DLD1 (cell line): Measurements from ENCODE around the gene STX10.
"Not testable (repeated sequence)": the region's sequence is repeated elsewhere in the genome, so short reads cannot be mapped to it uniquely, and the experiment has no call there.

Experiments used
- in situ Hi-C: cut with HindIII; loops from 2 replicates; pipeline ENCODE4 v1.10.0; 2017; ENCODE audit warnings: low sequenced_read_pairs

Gene STX10

GRCh38 chr19:13150187-13150930 lies at the start of gene STX10, which contains the start of gene IER2:
STX10 (minus strand) TSS chr19:13150375; CDS start chr19:13150173, 202 bp downstream.
IER2 (plus strand) TSS chr19:13150411; CDS start chr19:13153187, 2,776 bp downstream.
- in situ Hi-C loops, result no loop called here

- in situ Hi-C loops, result no loop called here
These were observed 48.5 kb upstream of the STX10 start for GRCh38 chr19:13198634-13199033.

- in situ Hi-C loops, result no loop called here
These were observed 45.5 kb upstream of the STX10 start for GRCh38 chr19:13195678-13196077.

- in situ Hi-C loops, result no loop called here
These were observed 40.8 kb upstream of the STX10 start for GRCh38 chr19:13190781-13191540.

- in situ Hi-C loops, result no loop called here
These were observed 39.4 kb upstream of the STX10 start for GRCh38 chr19:13189600-13189999.

GRCh38 chr19:13187419-13187818 lies 37.2 kb upstream of the STX10 start:
- in situ Hi-C loops, result no loop called here

- in situ Hi-C loops, result not testable (repeated sequence)
These were observed 36.5 kb upstream of the STX10 start for GRCh38 chr19:13186688-13187087.

GRCh38 chr19:13185763-13186657 lies 35.8 kb upstream of the STX10 start:
- in situ Hi-C loops, result not testable (repeated sequence)

GRCh38 chr19:13184926-13185325 lies 34.8 kb upstream of the STX10 start:
- in situ Hi-C loops, result not testable (repeated sequence)

- in situ Hi-C loops, result no loop called here
These were observed 31.7 kb upstream of the STX10 start for GRCh38 chr19:13181747-13182388.

GRCh38 chr19:13178291-13178690 lies 28.1 kb upstream of the STX10 start:
- in situ Hi-C loops, result not testable (repeated sequence)

- in situ Hi-C loops, result not testable (repeated sequence)
These were observed 27.4 kb upstream of the STX10 start for GRCh38 chr19:13177584-13177983.

GRCh38 chr19:13176345-13176744 lies 26.2 kb upstream of the STX10 start:
- in situ Hi-C loops, result no loop called here

GRCh38 chr19:13173139-13173737 lies 23.1 kb upstream of the STX10 start:
- in situ Hi-C loops, result no loop called here

GRCh38 chr19:13172346-13173138 lies 22.4 kb upstream of the STX10 start:
- in situ Hi-C loops, result no loop called here

- in situ Hi-C loops, result no loop called here
These were observed 21.0 kb upstream of the STX10 start for GRCh38 chr19:13171146-13171545.

GRCh38 chr19:13169769-13170168 lies 19.6 kb upstream of the STX10 start:
- in situ Hi-C loops, result no loop called here

GRCh38 chr19:13166151-13166550 lies 16.0 kb upstream of the STX10 start:
- in situ Hi-C loops, result not testable (repeated sequence)
